ENCODE data around the gene KLB. TPM values are rescaled to one million over a fixed set of nuclear protein-coding genes. Genes with fewer than 3 reads are reported as not detected.
"Not testable (repeated sequence)": the region's sequence is repeated elsewhere in the genome, so short reads cannot be mapped to it uniquely, and the experiment has no call there.

Gene KLB
- total and polyA plus RNA-seq, 5 donors: 0.03 to 0.32 (median 0.06) TPM

- intact Hi-C loops (cut with DNase I): no loop called here
- Histone ChIP-seq H3K27ac (ENCODE audit: low read length) (no peak overlapping the region), H3K4me3 (ENCODE audit: low read length) (no peak overlapping the region), H3K4me1 (ENCODE audit: control insufficient read depth, insufficient read depth, low read length) (no peaks in the 10 kb centered on the region), H3K27me3 (ENCODE audit: control insufficient read depth, insufficient read depth) (no peaks in the 10 kb centered on the region), H3K9me3 (ENCODE audit: control insufficient read depth, low read length) (no peaks in the 10 kb centered on the region)
- DNase-seq (no peak), ATAC-seq (no peak)
- WGBS: 77% methylated on average over 4 of the region's 4 CpGs
Observed at GRCh38 chr4:39375478-39375877, 31.3 kb upstream of the KLB start.

- Histone ChIP-seq H3K4me1 (ENCODE audit: control insufficient read depth, insufficient read depth, low read length) (no peaks in the 10 kb centered on the region), H3K27me3 (ENCODE audit: control insufficient read depth, insufficient read depth) (no peaks in the 10 kb centered on the region), H3K27ac (ENCODE audit: low read length) (no peak overlapping the region), H3K4me3 (ENCODE audit: low read length) (no peak overlapping the region), H3K9me3 (ENCODE audit: control insufficient read depth, low read length) (no peaks in the 10 kb centered on the region)
- intact Hi-C loops (cut with DNase I): no loop called here
- 90% methylated on average over 1 of the region's 1 CpG for WGBS
- DNase-seq (no peak), ATAC-seq (no peak)
Observed at GRCh38 chr4:39383690-39384089, 23.0 kb upstream of the KLB start.

- intact Hi-C loops (cut with DNase I): no loop called here
- no peak for DNase-seq
- Histone ChIP-seq H3K27ac (ENCODE audit: low read length) (no peak overlapping the region), H3K9me3 (ENCODE audit: control insufficient read depth, low read length) (no peaks in the 10 kb centered on the region), H3K27me3 (ENCODE audit: control insufficient read depth, insufficient read depth) (no peaks in the 10 kb centered on the region), H3K4me3 (ENCODE audit: low read length) (no peak overlapping the region), H3K4me1 (ENCODE audit: control insufficient read depth, insufficient read depth, low read length) (no peaks in the 10 kb centered on the region)
- no peak for ATAC-seq
- WGBS: 90% methylated on average over 11 of the region's 11 CpGs
Observed at GRCh38 chr4:39384563-39384962, 22.2 kb upstream of the KLB start.

- WGBS: 56% methylated on average over 6 of the region's 6 CpGs
- no peak for ATAC-seq
- Histone ChIP-seq H3K27ac (ENCODE audit: low read length) (no peak overlapping the region), H3K9me3 (ENCODE audit: control insufficient read depth, low read length) (no peaks in the 10 kb centered on the region), H3K4me3 (ENCODE audit: low read length) (no peak overlapping the region), H3K4me1 (ENCODE audit: control insufficient read depth, insufficient read depth, low read length) (no peaks in the 10 kb centered on the region), H3K27me3 (ENCODE audit: control insufficient read depth, insufficient read depth) (no peaks in the 10 kb centered on the region)
- no peak for DNase-seq
- intact Hi-C loops (cut with DNase I): no loop called here
Observed at GRCh38 chr4:39390603-39391002, 16.1 kb upstream of the KLB start.

GRCh38 chr4:39394706-39395105 lies 12.0 kb upstream of the KLB start:
- 53% methylated on average over 3 of the region's 3 CpGs for WGBS

GRCh38 chr4:39401640-39402039 lies 5.1 kb upstream of the KLB start:
- H3K4me1 ChIP-seq (ENCODE audit: control insufficient read depth, insufficient read depth, low read length); H3K27me3 ChIP-seq (ENCODE audit: control insufficient read depth, insufficient read depth); H3K27ac ChIP-seq (ENCODE audit: low read length); H3K4me3 ChIP-seq (ENCODE audit: low read length); ATAC-seq; intact Hi-C loops (cut with DNase I); DNase-seq; H3K9me3 ChIP-seq (ENCODE audit: control insufficient read depth, low read length): not testable (repeated sequence)
- 49% methylated on average over 6 of the region's 6 CpGs for WGBS

More at GRCh38 chr4:39394706-39395105, 12.0 kb upstream of the KLB start:
- H3K4me3 ChIP-seq (ENCODE audit: low read length): no peak overlapping the region
- H3K27me3 ChIP-seq (ENCODE audit: control insufficient read depth, insufficient read depth): no peaks in the 10 kb centered on the region
- DNase-seq: no peak
- H3K9me3 ChIP-seq (ENCODE audit: control insufficient read depth, low read length): no peaks in the 10 kb centered on the region
- H3K27ac ChIP-seq (ENCODE audit: low read length): no peak overlapping the region
- H3K4me1 ChIP-seq (ENCODE audit: control insufficient read depth, insufficient read depth, low read length): no peaks in the 10 kb centered on the region
- intact Hi-C loops (cut with DNase I): no loop called here
- no peak for ATAC-seq

GRCh38 chr4:39407584-39407885 lies 805 bp downstream of the KLB start:
- intact Hi-C loops (cut with DNase I): no loop called here
- Histone ChIP-seq H3K4me3 (ENCODE audit: low read length) (no peak overlapping the region), H3K9me3 (ENCODE audit: control insufficient read depth, low read length) (no peaks in the 10 kb centered on the region), H3K4me1 (ENCODE audit: control insufficient read depth, insufficient read depth, low read length) (no peaks in the 10 kb centered on the region), H3K27ac (ENCODE audit: low read length) (no peak overlapping the region), H3K27me3 (ENCODE audit: control insufficient read depth, insufficient read depth) (no peaks in the 10 kb centered on the region)
- ATAC-seq: no peak
- 42% methylated on average over 1 of the region's 1 CpG for WGBS
- DNase-seq: no peak

- H3K4me3 ChIP-seq (ENCODE audit: low read length): no peak overlapping the region
- H3K27me3 ChIP-seq (ENCODE audit: control insufficient read depth, insufficient read depth): no peaks in the 10 kb centered on the region
- intact Hi-C loops (cut with DNase I): no loop called here
- DNase-seq: no peak
- no peak for ATAC-seq
- no peaks in the 10 kb centered on the region for H3K9me3 ChIP-seq (ENCODE audit: control insufficient read depth, low read length)
- 37% methylated on average over 5 of the region's 5 CpGs for WGBS
- H3K27ac ChIP-seq (ENCODE audit: low read length): no peak overlapping the region
- H3K4me1 ChIP-seq (ENCODE audit: control insufficient read depth, insufficient read depth, low read length): no peaks in the 10 kb centered on the region
Observed at GRCh38 chr4:39410415-39410814, 3.7 kb downstream of the KLB start.

GRCh38 chr4:39411561-39411960 lies 4.8 kb downstream of the KLB start:
- H3K4me1 ChIP-seq (ENCODE audit: control insufficient read depth, insufficient read depth, low read length); H3K27me3 ChIP-seq (ENCODE audit: control insufficient read depth, insufficient read depth); ATAC-seq; H3K9me3 ChIP-seq (ENCODE audit: control insufficient read depth, low read length); DNase-seq; intact Hi-C loops (cut with DNase I); H3K27ac ChIP-seq (ENCODE audit: low read length); H3K4me3 ChIP-seq (ENCODE audit: low read length): not testable (repeated sequence)
- WGBS: 92% methylated on average over 8 of the region's 8 CpGs

GRCh38 chr4:39415678-39416283 lies 9.1 kb downstream of the KLB start:
- Histone ChIP-seq H3K4me3 (ENCODE audit: low read length) (no peak overlapping the region), H3K27me3 (ENCODE audit: control insufficient read depth, insufficient read depth) (no peaks in the 10 kb centered on the region), H3K9me3 (ENCODE audit: control insufficient read depth, low read length) (no peaks in the 10 kb centered on the region), H3K27ac (ENCODE audit: low read length) (no peak overlapping the region), H3K4me1 (ENCODE audit: control insufficient read depth, insufficient read depth, low read length) (no peaks in the 10 kb centered on the region)
- intact Hi-C loops (cut with DNase I): no loop called here
- ATAC-seq (no peak), DNase-seq (no peak)
- WGBS: 61% methylated on average over 2 of the region's 2 CpGs

- Histone ChIP-seq H3K4me1 (ENCODE audit: control insufficient read depth, insufficient read depth, low read length) (no peaks in the 10 kb centered on the region), H3K4me3 (ENCODE audit: low read length) (no peak overlapping the region), H3K27me3 (ENCODE audit: control insufficient read depth, insufficient read depth) (no peaks in the 10 kb centered on the region), H3K9me3 (ENCODE audit: control insufficient read depth, low read length) (no peaks in the 10 kb centered on the region), H3K27ac (ENCODE audit: low read length) (no peak overlapping the region)
- no peak for ATAC-seq
- intact Hi-C loops (cut with DNase I): no loop called here
- WGBS: 89% methylated on average over 3 of the region's 3 CpGs
- DNase-seq: no peak
Observed at GRCh38 chr4:39422247-39422646, 15.5 kb downstream of the KLB start.

GRCh38 chr4:39425297-39425696 lies 18.6 kb downstream of the KLB start:
- H3K4me3 ChIP-seq (ENCODE audit: low read length); H3K4me1 ChIP-seq (ENCODE audit: control insufficient read depth, insufficient read depth, low read length); H3K27ac ChIP-seq (ENCODE audit: low read length); intact Hi-C loops (cut with DNase I); DNase-seq; H3K27me3 ChIP-seq (ENCODE audit: control insufficient read depth, insufficient read depth); H3K9me3 ChIP-seq (ENCODE audit: control insufficient read depth, low read length); ATAC-seq: not testable (repeated sequence)
- WGBS: 88% methylated on average over 1 of the region's 1 CpG
